HG02943 (cell line): ENCODE data around the gene ZBTB11.
"Not testable (repeated sequence)": the region's sequence is repeated elsewhere in the genome, so short reads cannot be mapped to it uniquely, and the experiment has no call there.

ENCODE experiments used
- ATAC-seq: cut with Tn5 transposase; IDR thresholded peaks from one replicate; pipeline ENCODE4 v1.9.1; 2021; ENCODE audit warnings: mild to moderate bottlenecking, low read depth, moderate library complexity; ENCODE audit not compliant: unreplicated experiment

The ZBTB11 gene

GRCh38 chr3:101693540-101693939 lies 16.6 kb upstream of the ZBTB11 start:
- peak; percentile 83 for ATAC-seq

- not testable (repeated sequence) for ATAC-seq
Observed at GRCh38 chr3:101691685-101692671, 15.0 kb upstream of the ZBTB11 start.

- ATAC-seq = no peak
Observed at GRCh38 chr3:101690972-101691371, 14.0 kb upstream of the ZBTB11 start.

- no peak for ATAC-seq
Observed at GRCh38 chr3:101689286-101689685, 12.4 kb upstream of the ZBTB11 start.

GRCh38 chr3:101687142-101687931 lies 10.4 kb upstream of the ZBTB11 start:
- no peak for ATAC-seq

GRCh38 chr3:101685870-101686307 lies 9.0 kb upstream of the ZBTB11 start:
- ATAC-seq = peak; percentile 2

GRCh38 chr3:101685050-101685400 lies 8.1 kb upstream of the ZBTB11 start:
- no peak for ATAC-seq

GRCh38 chr3:101680466-101680865 lies 3.5 kb upstream of the ZBTB11 start:
- ATAC-seq = no peak

GRCh38 chr3:101678837-101679236 lies 1.9 kb upstream of the ZBTB11 start:
- ATAC-seq = not testable (repeated sequence)

- ATAC-seq = no peak
Observed at GRCh38 chr3:101677436-101678286, 729 bp upstream of the ZBTB11 start.

- peak; percentile 83 for ATAC-seq
Observed at GRCh38 chr3:101676216-101676764, 642 bp downstream of the ZBTB11 start.

GRCh38 chr3:101675709-101676215 lies 1.2 kb downstream of the ZBTB11 start:
- ATAC-seq = no peak

- no peak for ATAC-seq
Observed at GRCh38 chr3:101674518-101674917, 2.4 kb downstream of the ZBTB11 start.

GRCh38 chr3:101673953-101674352 lies 3.0 kb downstream of the ZBTB11 start:
- no peak for ATAC-seq

- no peak for ATAC-seq
Observed at GRCh38 chr3:101671014-101671413, 5.9 kb downstream of the ZBTB11 start.

GRCh38 chr3:101667844-101668243 lies 9.1 kb downstream of the ZBTB11 start:
- no peak for ATAC-seq

GRCh38 chr3:101667331-101667730 lies 9.6 kb downstream of the ZBTB11 start:
- ATAC-seq = no peak

GRCh38 chr3:101665851-101666250 lies 11.1 kb downstream of the ZBTB11 start:
- no peak for ATAC-seq

GRCh38 chr3:101665357-101665756 lies 11.6 kb downstream of the ZBTB11 start:
- ATAC-seq = no peak

GRCh38 chr3:101660714-101661113 lies 16.2 kb downstream of the ZBTB11 start:
- ATAC-seq = no peak
